H1 (cell line): ENCODE data around the gene WDSUB1. TPM values are rescaled to one million over a fixed set of nuclear protein-coding genes. Genes with fewer than 3 reads are reported as not detected.

Source experiments
- E2F6 ChIP-seq: IDR thresholded peaks from 2 replicates; pipeline ENCODE4 v1.6.1; 2012; ENCODE audit warnings: inconsistent platforms
- GABPA ChIP-seq: IDR thresholded peaks from 2 replicates; pipeline ENCODE4 v1.6.1; 2011; ENCODE audit warnings: mild to moderate bottlenecking, low read length, moderate library complexity, borderline replicate concordance; ENCODE audit not compliant: insufficient read depth
- HDAC6 ChIP-seq: IDR thresholded peaks from one replicate; pipeline ENCODE4 v1.7.1; 2012; ENCODE audit warnings: low read depth, mild to moderate bottlenecking, inconsistent platforms, low read length, moderate library complexity
- KDM4A ChIP-seq: IDR thresholded peaks from one replicate; pipeline ENCODE4 v1.7.1; 2012; ENCODE audit warnings: low read depth, mild to moderate bottlenecking, moderate library complexity, low read length, inconsistent platforms; ENCODE audit not compliant: severe bottlenecking
- RFX5 ChIP-seq: IDR thresholded peaks from 2 replicates; pipeline ENCODE4 v1.6.1; 2011; ENCODE audit warnings: low read depth, low read length, improper control_type of control experiment, borderline replicate concordance
- TAF1 ChIP-seq: IDR thresholded peaks from 2 replicates; pipeline ENCODE4 v1.6.1; 2011; ENCODE audit warnings: mild to moderate bottlenecking, low read depth, low read length
- TAF7 ChIP-seq: optimal IDR thresholded peaks from 2 replicates; pipeline ENCODE3; 2011; ENCODE audit warnings: low read depth, mild to moderate bottlenecking, inconsistent platforms, low read length, moderate library complexity, borderline replicate concordance
- polyA plus RNA-seq, 7 experiments: library from polyadenylated mRNA; depleted of rRNA in 3 of 7; stranded (reverse) in 5 of 7; unstranded in 2 of 7; fragments of >200 nt in 5 of 7; fragments of 200-250 nt in 2 of 7; gene quantifications; 1 replicate in 5 of 7; 2 replicates in 1 of 7; 4 replicates in 1 of 7; pipeline versions ENCODE4 v1.2.1 to v1.2.3, GENCODE V29; 2011 to 2013; ENCODE audit warnings: missing spikeins in 2 of 7, mixed read lengths in 2 of 7
- total RNA-seq: library from RNA; stranded (reverse); fragmentation: NEBNext Ultra II Directional; extraction: Animal tissue kit (Norgen Biotek cat#: 25700); gene quantifications from 2 replicates; pipeline ENCODE4 v1.2.1, GENCODE V29; 2021

The WDSUB1 gene
- total and polyA plus RNA-seq, 2 of the 8 experiments (the other 6 are each of a cell fraction or from before 2014, with no cell fraction given): 5.5 to 8.0 TPM

- TF ChIP-seq E2F6 (no peak), HDAC6 (no peak), GABPA (no peak), KDM4A (no peak), RFX5 (no peak), TAF7 (no peak), TAF1 (no peak)
Observed at GRCh38 chr2:159290289-159290907, 3.9 kb upstream of the WDSUB1 start (continued).
